ENCODE data around the gene ZC3HAV1L. TPM values are rescaled to one million over a fixed set of nuclear protein-coding genes. Genes with fewer than 3 reads are reported as not detected.

ZC3HAV1L gene
- total and polyA plus RNA-seq, 2 of the 8 experiments (the other 6 are each of a cell fraction or from before 2014, with no cell fraction given) = 5.2 to 7.0 TPM

DNA sequence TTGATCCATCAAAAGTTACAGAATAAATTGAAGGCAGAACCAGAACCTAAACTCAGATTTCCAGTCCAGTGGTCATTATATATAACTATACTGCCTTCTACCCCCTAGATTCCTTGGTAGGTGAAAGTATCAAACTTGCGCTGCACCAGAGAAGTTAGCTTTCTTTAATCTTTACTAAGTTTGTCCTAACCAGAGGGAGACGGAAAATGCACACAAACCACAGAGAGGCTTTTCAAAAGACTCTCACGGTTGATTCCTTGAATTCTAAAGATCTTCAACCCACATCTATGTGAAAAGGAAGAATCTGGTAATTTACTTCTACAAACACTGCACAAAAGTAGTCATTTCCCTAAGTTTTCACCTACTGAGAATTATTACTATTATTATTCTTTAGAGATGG, 36.4 kb downstream of the ZC3HAV1L start:
- no peak overlapping the region for H2BK20ac ChIP-seq (ENCODE audit: low read length)
- 91% methylated on average over 3 of the region's 3 CpGs; no CpG with 5 or more reads in 1 of the 2 experiments for WGBS, 2 experiments (ENCODE audit: extremely low coverage in 1 of 2, insufficient coverage in 1 of 2, insufficient read length in 1 of 2, insufficient replicate concordance in 2 of 2, low coverage in 1 of 2, low lambda C conversion rate in 2 of 2, missing lambda C conversion rate in 1 of 2)
- no peaks in the 10 kb centered on the region for H3K27me3 ChIP-seq (replicated peaks in 1 of 4; ENCODE audit: control insufficient read depth in 3 of 4, extremely low read depth in 1 of 4, insufficient read depth in 3 of 4, low read length in 3 of 4)
- no peak overlapping the region for H3K4me3 ChIP-seq (ENCODE audit: extremely low read depth in 1 of 4, insufficient read depth in 2 of 4, low read depth in 3 of 4, low read length in 4 of 4)
- H3K79me1 ChIP-seq (ENCODE audit: low read depth, low read length) = no peaks in the 10 kb centered on the region
- no peak overlapping the region for H3K4me2 ChIP-seq (ENCODE audit: insufficient read depth in 1 of 2, low read depth in 2 of 2, low read length in 2 of 2)
- TF ChIP-seq CHD2 (IDR thresholded peaks at IDR 0.05; ENCODE audit: low read length) = no peak
- H2BK12ac ChIP-seq (ENCODE audit: low read depth, low read length) = no peak overlapping the region
- H3K4ac ChIP-seq (replicated peaks; ENCODE audit: insufficient read length, low read depth, low read length) = no peak overlapping the region
- no peak overlapping the region for H3K18ac ChIP-seq (ENCODE audit: extremely low read depth, low read length)
- H3K36me3 ChIP-seq (ENCODE audit: control insufficient read depth in 2 of 4, insufficient read depth in 4 of 4, low read length in 3 of 4) = no peaks in the 10 kb centered on the region
- no peak overlapping the region for H3K23ac ChIP-seq (ENCODE audit: insufficient read length)
- no peaks in the 10 kb centered on the region for H4K20me1 ChIP-seq (replicated peaks in 1 of 2; ENCODE audit: control insufficient read depth in 1 of 2, insufficient read depth in 2 of 2, low read length in 2 of 2)
- no peak overlapping the region for H2BK15ac ChIP-seq (ENCODE audit: low read length)
- H3K9ac ChIP-seq (replicated peaks in 1 of 4; ENCODE audit: extremely low read depth in 1 of 4, low read depth in 3 of 4, low read length in 3 of 4) = no peak overlapping the region
- no peak overlapping the region for H3K27ac ChIP-seq (ENCODE audit: low read depth, low read length)
- CTCF ChIA-PET (ENCODE audit: partially characterized antibody) = interaction anchor here (1.1 kb wide), 1 partner anchor 18 kb away, joined by 10 read pairs; no protein-coding TSS in a partner anchor
- no peak overlapping the region for H4K91ac ChIP-seq (replicated peaks; ENCODE audit: insufficient read length, low read length)
- POLR2A ChIA-PET (ENCODE audit: partially characterized antibody) = no interaction called here
- DNase-seq (ENCODE audit: low read depth in 1 of 2, low spot score in 2 of 2) = no peak
- H3K9me3 ChIP-seq (ENCODE audit: insufficient read depth in 2 of 2, low read depth in 1 of 2, low read length in 1 of 2) = peaks cover 4 to 7% of the 10 kb centered on the region in 2 experiments; a peak in 1 of 4 replicates
- no peak overlapping the region for H3K14ac ChIP-seq (ENCODE audit: insufficient read length)
- FAIRE-seq = no peak
- no peaks in the 10 kb centered on the region for H3K23me2 ChIP-seq (ENCODE audit: low read depth, low read length)
- H2AK5ac ChIP-seq (ENCODE audit: low read depth, low read length) = no peak overlapping the region
- H4K8ac ChIP-seq (ENCODE audit: extremely low read depth, insufficient read depth, low read length) = no peak overlapping the region
- H3K4me1 ChIP-seq (replicated peaks in 1 of 4; ENCODE audit: control insufficient read depth in 3 of 4, insufficient read depth in 4 of 4, low read length in 3 of 4) = no peaks in the 10 kb centered on the region
- no peak overlapping the region for H4K5ac ChIP-seq (ENCODE audit: insufficient read length, low read depth, low read length)
- no peak overlapping the region for H2BK5ac ChIP-seq (ENCODE audit: low read depth, low read length)
- H2AFZ ChIP-seq (ENCODE audit: low read length) = no peak overlapping the region
- H3K56ac ChIP-seq (replicated peaks; ENCODE audit: insufficient read length, low read depth, low read length) = no peak overlapping the region
- no peaks in the 10 kb centered on the region for H3K79me2 ChIP-seq (ENCODE audit: control insufficient read depth in 1 of 2, insufficient read depth in 2 of 2, low read length in 2 of 2)
- H2BK120ac ChIP-seq (replicated peaks; ENCODE audit: low read depth, low read length) = no peak overlapping the region
